DMS153 treated with DMSO at 0.1 percent for 48 hours (cell line): ENCODE data around the gene SPON2.

Experiments used
- DNase-seq: peaks from one replicate; lab custom pipeline; 2025; ENCODE audit not compliant: unreplicated experiment; lab: John Stamatoyannopoulos, UW

SPON2 gene

DNA sequence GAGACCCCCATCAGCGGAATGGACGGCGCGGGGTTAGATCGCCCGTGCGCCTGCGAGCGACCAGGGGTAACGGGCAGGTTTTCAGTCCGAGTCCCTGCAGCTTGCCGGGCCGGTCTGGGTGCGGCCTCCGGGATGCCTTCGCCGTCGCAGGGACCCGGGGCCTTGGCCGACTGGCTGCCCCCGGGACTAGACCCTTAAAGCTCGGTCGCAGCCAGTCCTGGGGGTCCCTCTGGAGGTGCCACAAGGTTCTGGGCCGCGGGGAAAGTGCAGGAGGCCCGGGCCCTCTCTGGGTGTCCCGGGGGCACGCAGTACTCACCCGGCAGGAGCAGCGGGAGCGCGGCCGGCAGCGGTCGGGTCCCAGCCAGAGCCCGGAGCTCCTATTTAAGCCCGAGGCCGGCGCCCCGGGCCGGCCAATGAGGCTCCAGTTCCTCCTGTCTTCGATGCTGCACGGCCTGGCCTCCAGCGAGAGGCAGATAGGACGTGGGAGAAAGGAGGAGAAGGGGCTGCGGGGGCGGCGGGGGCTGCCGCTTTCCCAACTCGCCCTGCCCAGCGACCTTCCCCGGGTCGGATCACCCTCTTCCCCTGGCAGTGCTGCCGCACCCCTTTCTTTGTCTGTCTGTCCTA lies at the start of gene SPON2:
Gene SPON2, minus strand, starts transcription at position 356 of the 624 bp plus-strand sequence.
- DNase-seq = no peak

DNA sequence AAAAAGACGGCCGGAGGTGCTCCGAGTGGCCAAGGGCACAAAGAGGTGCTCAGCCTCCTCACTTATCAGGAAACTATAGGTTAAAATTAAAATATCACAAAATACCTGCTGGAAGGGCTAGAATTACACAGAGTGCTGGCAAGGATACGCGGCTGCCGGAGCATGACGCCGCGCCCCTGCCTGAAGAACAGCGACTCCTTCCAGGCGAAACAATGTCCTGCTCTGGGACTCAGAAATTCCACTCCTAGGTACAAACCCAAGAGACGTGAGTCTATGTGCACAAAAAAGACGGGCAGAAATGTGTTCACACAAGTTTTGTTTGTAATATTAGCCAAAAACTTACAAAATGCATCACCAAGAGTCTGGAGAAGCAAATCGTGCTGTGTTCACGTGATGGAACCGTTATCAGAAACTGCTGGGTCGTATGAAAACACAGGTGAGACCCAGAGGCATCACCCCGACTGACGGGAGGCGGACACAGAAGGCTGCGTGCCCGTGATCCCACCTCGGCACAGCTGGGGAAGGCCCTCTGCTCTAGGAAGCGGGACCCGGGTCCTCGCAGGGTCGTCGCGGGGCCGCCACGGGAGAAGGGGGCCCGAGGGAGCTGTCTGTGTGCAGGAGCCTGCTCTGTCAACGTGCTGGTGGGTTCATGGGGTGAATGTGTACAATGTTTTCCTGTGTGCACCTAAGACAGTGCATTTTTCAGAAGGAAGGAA lies 48.9 kb upstream of the SPON2 start:
- DNase-seq = no peak

DNA sequence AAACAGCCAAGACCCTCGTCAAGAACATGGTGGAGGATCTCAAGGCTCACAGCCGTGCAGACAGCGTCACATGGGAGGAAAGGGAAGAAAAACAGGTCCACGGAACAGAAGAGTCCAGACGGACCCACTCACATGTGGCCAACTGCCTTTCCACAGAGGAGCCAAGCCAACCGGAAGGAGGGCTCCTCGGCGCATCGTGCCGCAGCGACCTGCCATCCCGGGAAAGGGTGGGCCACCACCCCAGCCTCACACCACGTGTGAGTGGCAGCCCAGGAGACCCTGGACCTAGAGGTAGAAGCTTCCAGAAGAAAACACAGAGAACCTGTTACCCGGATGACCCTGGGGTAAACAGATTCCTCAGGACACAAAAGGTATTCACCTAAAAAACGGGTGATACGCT lies 48.2 kb upstream of the SPON2 start:
- DNase-seq = no peak

DNA sequence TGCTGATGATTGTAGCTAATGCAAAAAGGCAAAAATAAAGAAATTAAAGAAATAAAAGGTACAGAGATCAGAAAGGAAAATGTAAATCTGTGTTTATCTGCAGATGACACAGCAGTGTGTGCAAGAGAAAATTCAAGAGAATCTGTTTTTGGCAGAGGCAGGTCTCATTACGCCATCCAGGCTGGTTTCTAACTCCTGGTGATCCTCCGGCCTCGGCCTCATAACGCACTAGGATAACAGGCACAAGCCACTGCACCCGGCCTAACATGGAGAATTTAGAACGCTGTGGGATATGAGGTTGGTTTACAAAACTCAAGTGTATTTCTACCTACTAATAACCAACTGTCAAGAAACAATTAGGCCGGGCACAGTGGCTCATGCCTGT lies 47.2 kb upstream of the SPON2 start:
- DNase-seq = no peak

DNA sequence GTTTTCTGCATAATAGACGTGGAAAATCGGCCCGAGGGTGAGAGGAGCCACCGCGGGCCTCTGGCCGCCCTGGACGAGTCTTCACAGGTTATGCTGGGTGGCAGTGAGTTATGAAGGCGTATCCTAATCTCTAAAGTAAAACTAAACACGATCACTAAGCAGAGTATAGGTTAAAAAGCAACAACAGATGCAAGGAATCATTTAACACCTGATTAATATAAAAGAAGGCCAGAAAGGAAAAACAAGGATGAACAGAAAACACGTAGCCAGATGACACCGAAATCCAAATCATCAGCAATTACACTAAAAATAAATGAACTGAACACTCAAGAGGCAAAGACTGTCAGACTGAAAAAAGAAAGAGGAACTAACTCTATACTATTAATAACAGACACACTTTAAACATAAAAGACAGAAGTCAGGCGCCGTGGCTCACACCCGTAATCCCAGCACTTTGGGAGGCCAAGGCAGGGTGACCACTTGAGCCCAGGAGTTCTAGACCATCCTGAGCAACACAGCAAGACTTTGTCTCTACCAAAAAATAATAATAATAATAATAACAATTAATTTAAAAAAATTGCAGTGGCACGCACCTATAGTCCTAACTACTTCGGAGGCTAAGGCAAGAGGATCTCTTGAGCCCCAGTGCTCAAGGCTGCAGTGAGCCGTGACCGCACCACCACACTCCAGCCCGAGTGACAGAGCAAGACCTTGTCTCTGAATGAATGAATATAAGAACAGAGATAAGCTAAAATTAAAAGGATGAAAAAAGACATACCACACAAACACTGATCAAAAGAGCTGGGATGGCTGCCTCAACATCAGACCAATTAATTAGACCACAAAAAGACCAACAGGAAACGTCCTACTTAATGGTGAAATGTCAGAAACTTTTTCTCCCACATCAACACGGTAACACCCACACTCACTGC lies 46.5 kb upstream of the SPON2 start:
- DNase-seq = no peak

DNA sequence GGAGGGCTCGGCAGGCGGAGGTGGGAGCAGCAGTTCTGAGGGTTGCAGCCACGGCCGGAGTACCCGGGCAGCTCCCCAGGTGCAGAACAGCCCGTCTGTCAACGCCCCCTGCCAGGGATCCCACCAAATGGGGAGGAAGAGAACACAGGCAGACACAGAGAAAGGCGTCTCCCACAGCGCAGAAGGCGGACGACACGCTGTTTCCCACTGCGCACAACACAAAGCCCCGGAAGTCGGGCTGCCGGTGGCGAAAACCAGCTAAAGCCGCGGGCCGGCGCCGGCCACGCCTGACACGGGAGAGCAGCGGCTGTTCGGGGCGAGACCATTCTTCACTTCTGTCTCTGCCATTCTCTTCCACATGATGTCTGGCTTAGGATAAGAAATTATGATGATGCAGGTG lies 45.0 kb upstream of the SPON2 start:
- DNase-seq = no peak

DNA sequence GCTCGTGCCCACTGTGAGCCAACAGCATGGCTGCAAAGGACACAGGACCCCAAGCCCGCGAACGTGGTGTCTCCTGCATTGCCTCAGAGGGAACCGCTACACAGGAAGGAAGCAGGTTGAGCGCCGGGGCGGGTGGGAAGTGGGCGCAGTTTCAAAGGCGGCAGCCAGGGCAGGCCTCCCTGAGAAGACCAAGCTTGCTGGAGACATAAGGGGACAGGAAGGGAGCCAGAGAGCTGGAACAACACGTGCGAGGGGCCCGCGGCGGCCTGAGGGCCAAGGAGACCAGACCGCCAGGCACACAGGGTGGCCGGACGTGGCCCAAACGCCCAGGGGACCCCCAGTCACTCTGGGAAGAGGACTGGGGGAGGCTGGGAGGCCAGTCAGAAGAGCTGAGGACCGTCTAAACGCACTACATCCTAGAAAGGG lies 44.5 kb upstream of the SPON2 start:
- DNase-seq = no peak

DNA sequence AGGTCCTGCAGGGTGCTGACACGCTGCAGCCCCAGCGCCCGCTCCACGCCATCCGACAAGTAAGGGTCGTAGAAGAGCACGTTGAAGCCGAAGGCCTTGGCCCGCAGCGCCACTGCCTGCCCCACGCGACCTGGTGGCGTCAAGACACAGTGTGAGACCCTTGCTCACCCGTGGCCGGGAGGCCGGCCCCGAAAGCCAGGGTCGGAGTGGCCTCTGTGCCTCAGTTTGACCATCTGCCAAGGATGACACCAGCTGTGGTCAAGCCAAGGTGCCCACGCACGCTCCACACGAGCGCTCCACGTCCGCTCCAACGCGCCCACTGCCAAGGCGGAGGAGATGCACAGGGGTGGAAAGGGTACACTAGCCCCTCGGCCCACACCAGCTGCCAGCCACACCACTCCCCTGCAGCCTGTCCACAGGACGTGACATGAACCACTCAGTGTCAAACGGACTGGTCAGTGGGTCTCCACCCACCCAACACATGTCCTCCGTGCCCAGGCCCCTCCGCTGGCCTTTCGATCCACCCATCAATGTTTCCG lies 43.8 kb upstream of the SPON2 start:
- DNase-seq = no peak

DNA sequence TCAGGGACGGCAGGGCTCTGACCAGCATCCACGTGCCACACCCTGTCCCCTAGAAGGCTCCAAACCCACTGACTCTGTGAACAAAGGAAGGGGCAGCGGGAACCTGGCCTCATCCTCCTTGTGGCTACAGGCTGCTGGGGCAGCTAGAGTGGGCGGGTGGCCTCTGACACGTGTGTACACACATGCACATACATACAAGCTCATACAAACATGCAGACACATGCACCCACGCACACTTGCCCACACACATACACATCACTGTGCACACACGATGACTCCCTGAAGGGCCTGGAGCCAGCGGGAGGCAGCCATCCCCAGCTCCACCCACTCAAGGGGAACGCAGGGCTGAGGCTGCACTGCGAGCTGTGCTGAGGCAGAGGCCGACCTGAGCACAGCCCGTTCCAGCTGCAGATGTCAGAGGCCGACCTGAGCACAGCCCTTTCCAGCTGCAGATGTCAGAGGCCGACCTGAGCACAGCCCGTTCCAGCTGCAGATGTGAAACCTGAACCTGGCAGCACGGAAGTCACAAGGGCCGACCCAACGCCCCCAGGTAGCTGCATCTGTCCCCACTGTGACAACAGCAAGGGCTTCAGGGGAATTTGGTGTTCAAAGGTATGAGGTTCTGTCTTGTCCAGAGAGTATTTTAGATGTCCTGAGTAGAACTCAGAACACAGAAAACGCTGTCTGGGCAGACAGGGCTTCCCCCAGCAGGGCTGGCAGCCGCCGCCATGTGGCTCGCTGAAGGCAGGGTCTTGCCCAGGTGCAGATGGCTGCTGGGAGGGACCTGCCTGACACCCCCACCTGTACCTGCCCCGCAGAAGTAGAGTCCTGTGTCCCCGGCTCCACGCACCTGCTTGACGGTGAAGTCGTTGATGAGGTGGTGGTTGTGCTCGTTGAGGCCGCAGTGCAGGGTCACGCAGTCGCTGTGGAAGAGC lies 43.0 kb upstream of the SPON2 start:
- DNase-seq = no peak

DNA sequence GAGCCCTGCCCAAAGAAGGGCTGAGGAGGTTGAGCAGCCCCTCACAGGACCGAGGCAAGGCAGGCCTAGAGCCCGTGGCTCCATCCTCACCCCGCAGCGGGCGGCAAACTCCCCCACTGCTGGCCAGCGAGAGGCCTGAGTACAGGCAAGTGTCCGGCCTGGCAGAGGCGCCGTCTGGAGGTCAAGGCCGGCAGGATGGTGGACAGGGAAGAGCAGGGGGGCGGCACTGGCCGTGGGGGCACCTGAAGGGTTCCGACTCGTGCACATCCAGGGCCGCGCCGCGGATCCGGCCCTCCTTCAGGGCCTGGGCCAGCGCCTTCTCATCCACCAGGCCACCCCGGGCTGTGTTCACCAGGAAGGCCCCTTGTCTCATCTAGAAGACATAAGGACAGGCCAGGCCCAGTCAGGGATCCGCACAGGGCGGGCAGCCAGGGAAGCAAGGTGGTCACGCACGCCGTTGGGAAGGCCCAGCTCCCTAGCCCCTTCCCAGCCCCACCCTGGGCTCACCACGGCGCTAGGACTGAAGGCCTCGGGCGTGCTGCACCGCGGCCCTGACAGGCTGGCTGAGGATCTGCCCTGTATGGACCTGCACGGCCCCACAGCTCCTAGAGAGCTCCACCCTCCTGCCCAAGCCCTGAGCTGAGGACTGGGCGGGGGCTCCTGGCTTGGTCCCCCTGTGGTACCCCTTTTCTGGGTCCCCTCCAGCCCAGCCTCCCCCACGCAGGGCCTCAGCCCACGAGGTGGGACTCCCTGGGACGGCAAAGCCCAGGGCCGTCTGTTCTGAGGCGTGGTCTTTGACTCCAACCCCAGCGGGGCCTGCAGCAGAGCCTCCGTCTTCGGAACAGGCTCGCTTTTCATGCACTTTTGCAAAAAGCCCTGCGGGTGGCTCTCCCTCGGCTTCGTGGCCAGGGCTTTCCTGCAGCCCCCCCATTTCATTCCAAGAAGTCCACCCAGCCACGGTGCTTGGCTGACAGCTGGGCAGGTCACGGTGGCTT lies 42.0 kb upstream of the SPON2 start:
- no peak for DNase-seq

DNA sequence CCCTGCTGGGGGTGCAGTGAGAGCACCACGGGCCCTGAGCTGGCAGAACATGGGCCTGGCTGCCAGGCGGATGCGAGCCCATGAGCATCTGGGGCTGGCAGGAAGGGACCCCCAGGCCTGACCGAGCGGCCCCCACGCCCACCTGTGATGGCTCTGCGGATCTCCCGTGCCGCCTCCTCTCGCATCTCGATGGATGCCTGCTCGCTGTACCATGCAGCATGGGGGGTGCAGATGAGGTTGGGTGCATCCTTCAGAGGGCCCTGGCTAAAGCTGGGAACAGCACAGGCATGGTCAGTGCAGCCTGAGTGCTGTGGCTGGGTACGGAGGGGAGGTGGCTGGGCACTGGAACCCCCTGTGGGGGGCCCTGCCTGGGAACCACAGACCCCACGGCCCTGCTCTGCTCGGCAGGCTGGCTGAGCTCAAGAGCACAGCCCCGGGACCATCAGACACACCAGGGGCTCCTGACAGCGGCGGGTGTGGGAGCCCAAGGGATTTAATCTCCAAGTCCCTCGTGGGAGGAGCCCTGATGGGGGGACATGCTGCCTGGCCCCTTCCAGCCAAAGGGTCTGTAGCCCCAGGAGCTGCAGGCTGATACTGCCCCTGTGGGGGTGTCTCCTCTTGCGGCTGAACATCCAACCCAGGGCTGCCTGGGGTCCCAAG lies 41.1 kb upstream of the SPON2 start:
- DNase-seq = no peak

DNA sequence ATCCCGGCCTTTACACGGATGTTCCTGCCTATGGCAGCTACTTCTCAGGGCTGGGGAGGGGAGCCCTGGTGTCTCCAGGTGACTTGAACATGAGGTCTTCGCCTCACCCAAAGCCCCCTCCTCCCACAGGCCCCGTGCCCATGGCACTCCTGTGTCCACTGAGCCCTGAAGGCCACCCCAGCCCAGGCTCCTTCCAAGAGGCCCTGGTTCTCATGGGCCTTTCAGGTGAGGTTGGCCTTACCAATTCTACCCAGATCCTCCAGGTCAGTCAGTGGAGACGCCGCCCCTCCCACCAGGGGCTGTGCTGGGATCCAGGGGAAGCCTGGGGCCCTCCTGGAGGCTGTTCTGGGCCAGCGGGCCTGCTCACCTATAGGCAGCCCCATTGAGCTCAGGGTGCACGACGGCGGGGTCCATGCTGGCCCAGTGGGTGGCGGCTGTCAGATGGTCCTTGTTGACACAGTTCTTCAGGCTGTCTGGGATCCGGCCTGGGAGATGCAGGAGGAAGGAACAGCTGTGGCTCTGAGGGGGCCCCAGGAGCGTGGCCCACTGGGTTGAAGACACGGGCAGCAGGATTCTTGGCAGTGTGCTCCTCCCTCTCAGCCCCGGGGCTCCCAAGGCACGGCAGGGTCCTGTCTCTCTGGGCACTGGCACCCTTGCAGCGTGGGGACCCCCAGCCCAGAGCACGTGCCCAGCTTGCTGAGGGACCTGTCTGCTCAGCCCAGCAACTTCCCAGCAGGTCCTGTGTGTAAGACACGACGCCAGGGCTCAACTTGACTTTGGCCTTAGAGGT lies 40.4 kb upstream of the SPON2 start:
- no peak for DNase-seq

DNA sequence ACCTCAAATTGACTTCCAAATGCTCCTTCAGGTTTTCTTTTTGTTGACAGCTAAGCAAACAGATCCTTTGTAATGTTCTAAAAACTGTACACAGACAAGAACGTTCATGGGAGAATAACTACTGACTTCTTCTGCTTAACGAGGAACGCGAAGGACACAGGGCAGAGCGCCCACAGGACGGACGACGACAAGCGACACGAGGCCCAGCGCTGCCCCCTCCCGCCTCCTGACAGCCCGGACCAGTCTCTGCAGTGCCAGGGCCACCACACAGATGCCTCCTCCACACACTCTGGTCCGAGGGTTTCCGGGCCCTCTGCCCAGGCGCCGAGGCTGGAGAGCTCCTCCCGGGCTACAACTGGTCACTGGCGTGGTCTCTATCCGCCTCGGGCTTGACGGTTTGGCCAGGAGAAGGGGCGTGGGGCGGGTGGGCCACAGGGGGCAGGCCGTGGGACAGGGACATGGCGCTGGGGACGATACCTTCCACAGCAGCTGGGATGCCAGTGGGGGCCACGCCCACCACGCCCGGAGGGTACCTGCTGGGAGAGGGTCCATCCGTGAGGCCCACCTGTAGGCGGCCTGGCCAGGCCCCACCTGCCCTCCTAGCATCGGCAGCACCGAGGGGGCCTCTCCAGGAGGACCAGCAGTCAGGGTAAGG lies 39.6 kb upstream of the SPON2 start:
- DNase-seq = no peak

DNA sequence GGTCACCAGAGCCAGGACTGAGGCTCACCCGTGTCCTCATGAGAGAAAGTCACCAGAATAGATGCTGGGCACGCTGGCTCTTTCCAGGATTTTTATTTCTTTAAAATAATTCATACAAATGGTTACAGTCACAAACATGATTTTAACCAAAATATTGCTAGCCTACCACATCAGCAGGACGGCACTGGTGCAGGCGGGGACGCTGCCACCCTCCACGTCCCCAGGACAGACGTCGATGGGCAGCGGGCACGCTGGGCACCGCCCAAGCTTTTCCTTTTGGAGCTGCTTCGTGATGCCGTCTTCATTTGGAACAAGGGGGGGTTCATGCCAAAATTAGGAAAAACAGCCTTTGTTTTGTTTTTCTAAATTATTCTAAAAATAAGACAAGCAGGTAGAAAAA lies 39.0 kb upstream of the SPON2 start:
- DNase-seq = no peak

DNA sequence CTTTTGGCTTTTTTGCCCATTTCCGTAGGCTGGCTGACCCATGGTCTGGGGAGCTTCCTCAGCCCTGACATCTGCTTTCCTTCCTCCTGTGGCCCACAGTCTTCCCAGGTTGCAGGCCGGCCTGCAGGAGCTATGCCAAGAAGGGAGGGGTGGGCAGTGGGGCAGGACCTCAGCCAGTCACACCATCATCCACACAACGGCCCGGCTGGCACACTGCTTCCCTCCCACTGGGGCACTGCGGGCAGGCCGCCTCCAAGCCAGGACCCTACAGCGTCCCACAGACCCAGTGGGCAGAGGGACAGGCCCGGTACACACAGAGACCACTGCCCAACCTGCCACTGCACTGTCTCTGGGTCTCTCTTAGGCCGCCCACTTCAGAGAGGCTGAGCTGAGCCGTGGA lies 38.6 kb upstream of the SPON2 start:
- DNase-seq = no peak

DNA sequence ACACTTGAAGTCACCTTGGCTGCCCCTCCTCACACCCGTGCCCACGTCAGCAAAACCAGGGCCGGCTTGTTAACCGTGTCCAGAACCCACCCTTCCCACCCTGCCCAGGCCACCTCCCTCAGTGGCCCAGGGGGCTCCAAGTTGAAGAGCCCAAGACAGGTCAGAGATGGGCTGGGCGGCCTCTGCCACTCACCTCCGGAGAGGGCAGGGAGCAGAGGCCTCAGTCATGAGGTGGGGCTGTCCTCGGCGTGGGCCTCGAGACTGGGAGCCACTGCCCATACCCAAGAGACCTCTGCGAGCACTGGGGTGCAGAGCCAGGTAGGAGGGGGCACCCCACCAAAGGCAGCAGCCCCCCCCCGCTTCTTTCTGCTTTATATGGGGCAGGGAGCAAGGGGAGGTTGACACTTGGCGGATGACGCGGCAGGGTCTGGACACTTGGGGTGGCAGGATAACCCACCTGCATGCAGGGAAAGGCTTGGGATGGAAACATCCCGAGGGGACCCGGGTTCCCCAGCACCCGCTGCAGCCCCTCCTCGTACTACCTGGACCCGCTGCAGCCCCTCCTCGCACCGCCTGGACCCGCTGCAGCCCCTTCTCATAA lies 38.0 kb upstream of the SPON2 start:
- DNase-seq = no peak

DNA sequence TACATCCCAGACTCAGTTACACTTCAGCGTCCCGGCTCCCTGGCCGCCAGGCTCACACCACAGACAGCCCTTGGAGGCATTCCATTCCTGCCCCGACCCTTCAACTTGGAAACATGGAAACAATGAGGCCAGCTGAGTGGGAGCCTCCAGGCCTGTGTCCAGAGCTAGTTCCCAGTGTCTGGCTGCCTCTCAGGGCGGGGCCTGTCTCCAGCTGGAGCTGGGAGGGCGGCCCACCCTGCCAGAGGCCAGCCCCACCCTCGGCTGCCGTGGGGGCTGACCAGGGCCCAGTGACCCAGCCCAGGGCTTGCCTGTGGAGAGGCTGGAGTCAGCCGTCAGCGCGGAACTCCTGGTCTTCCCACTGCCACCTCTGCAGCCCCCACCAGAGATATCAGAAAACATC lies 37.4 kb upstream of the SPON2 start:
- no peak for DNase-seq
